HG02973 (cell line): Measurements from ENCODE around the gene TMTC2.
"Not testable (repeated sequence)": the region's sequence is repeated elsewhere in the genome, so short reads cannot be mapped to it uniquely, and the experiment has no call there.

Experiments
- ATAC-seq: cut with Tn5 transposase; IDR thresholded peaks from one replicate; pipeline ENCODE4 v1.9.1; 2021; ENCODE audit warnings: moderate library complexity; ENCODE audit not compliant: unreplicated experiment

TMTC2 gene

DNA sequence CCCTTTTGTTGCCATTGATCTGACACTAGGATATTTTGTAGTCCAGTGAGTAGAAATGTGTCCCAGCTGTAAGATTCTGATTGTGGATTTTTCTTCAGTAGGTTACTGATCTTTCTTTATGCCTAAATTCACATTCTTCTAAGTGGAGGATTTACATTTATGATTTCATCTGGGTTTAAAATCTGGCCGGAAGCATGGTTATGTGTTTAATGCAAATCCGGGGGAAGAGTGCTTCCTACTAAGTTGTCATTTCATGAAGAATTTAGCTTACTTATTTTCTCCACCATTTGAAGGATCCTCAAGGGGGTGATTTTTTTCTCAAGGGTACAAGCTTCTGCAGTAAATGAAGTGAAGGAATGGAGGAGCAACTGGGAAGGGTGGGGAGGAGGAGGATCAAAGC lies 96.7 kb downstream of the TMTC2 start:
- ATAC-seq: no peak

DNA sequence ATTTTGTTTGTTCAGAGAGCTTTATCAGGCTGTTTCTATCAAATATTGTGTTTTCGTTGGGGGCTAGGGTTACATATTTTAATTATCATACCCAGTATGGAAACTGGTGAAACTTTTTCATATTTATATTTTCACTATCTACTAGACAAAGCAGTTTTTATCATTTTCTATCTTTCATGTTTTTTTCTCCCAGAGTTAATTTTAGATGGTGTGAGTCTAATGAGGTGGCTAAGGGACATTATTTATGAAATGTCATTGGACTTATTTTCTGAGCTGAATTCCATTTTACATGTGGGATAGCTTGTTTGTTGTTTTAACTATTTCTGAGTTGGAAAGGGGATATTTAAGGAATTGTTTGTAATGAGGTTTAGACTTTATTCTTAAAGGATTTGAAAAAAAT lies 100.3 kb downstream of the TMTC2 start:
- no peak for ATAC-seq

DNA sequence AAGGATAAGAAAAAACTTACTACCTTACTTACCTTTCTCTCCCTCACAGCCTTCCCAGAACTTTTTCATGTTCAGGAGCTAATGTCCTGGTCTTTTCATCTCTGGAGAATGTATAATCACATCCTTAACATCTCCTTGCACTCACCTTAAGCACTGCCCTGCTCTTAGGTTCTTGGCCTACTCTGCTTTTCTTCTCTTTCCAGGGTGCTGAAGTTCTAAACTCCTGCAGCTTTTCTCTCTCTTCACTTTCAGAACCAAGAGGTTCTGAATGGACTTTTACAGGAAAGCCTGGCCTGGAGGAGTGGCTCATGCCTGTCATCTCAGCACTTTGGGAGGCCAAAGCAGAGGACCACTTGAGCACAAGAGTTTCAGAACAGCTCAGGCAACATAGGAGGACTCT lies 101.9 kb downstream of the TMTC2 start:
- no peak for ATAC-seq

DNA sequence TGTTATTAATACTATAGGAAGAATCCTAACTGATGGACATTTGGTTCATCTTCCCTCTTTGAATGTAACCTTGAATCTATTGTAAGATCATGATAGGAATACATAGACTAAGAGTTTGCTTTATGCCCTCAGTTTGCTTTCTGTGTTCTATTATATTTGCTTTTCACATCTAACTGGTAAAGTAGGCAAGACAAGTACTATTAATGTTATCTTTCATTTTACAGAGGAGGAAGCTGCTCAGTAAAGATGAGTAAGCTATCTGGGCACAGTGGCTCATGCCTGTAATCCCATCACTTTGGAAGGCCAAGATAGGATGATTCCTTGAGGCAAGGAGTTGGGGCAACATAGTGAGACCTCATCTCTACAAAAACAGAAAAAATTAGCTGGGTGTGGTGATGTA lies 103.0 kb downstream of the TMTC2 start:
- ATAC-seq: no peak

DNA sequence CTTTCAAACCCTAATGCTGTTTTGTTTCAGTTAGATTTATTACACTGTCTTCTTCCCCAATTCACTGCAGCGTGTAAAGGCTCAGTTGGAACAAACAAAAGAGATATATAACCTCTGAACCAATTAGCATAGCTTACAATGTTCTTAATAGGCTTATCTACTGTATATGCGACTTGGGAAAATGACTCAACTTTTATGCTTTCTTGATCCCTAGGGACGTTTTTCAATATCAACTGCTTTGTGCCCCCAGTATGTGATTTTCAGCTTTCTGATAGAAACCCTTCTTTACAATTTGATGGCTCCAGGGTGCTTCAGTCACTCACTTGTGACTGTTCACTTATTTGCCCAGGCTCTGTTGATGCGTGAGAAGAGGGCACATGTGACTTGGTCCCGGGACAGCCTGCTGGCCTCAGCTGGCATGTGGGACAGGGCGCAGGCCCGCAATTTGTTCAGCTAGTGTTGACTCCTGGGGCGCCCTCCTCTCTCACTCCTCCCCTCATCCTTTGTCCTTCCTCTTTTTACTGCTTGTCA lies 107.1 kb downstream of the TMTC2 start:
- no peak for ATAC-seq

DNA sequence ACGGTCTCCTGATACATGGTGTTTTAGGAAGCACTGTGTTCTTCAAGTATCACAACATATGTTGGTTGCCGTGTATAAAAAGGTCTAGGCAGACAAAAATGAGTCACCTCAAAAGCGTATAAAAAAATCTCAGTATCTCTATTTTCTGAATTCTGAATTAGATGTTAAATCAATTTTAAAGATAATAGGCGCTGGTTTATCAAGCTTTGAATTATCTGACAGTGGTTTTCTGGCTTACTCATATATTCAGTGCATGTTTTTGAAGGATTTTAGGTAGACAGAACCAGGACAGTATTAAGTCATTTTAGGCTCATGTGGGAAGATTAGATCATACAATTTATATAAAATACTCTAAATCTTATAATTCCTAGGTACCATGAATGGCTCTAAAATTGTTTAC lies 110.8 kb downstream of the TMTC2 start:
- ATAC-seq: no peak

DNA sequence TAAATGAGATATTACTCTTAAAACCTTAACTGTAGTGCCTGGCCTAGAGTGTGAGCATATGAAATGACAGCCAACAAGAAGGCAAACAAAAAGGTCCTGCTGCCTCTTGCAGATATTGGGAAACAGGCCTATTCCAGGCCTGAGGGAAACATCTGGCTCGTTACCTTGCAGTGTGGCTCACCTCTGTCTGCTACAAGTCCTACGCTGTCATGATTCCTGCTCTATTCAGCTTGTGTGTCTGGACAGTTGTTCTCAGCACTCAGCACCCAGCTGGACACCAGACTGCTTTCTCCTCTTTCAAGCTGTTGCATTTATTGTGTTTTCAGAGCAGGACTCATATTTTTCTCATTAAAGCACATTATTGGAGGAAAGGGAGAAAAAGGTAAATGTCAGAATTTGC lies 113.5 kb downstream of the TMTC2 start:
- no peak for ATAC-seq

DNA sequence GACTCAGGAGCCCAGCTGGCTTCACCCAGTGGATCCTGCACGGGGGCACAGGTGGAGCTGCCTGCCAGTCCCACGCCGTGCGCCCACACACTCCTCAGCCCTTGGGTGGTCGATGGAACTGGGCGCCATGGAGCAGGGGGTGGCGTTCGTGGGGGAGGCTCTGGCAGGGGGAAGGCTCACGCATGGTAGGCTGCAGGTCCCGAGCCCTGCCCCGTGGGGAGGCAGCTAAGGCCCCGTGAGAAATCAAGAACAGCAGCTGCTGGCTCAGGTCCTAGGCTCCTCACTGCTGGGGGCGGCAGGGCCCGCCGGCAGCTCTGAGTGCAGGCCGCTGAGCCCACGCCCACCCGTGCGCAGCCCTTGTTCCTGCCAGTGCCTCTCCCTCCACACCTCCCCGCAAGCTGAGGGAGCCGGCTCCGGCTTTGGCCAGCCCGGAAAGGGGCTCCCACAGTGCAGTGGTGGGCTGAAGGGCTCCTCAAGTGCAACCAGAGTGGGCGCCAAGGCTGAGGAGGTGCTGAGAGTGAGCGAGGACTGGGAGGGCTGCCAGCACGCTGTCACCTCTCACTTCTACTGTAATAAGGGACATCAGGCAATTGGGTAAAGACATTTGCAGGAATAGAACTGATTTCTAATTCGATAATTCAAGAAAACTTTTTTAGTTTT lies 115.4 kb downstream of the TMTC2 start:
- ATAC-seq: no peak

DNA sequence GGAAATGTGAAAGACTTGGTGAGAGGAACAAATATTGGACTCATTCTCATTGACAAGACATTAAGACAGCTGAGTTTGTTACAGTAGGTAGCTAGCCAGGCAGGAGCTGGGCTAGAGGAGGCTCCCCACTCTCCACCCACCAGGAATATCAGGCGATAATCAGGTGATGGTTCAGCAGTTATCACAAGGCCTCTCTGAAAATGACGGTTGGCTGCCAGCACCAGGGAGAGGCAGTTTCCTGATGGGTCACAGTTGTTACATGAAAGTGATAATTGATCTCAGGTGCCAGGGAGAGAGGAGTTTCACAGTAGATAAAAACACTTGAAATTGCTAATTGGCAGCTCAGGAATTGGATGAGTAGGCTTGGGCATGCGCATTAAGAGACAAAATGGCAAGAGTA lies 116.5 kb downstream of the TMTC2 start:
- ATAC-seq: no peak

DNA sequence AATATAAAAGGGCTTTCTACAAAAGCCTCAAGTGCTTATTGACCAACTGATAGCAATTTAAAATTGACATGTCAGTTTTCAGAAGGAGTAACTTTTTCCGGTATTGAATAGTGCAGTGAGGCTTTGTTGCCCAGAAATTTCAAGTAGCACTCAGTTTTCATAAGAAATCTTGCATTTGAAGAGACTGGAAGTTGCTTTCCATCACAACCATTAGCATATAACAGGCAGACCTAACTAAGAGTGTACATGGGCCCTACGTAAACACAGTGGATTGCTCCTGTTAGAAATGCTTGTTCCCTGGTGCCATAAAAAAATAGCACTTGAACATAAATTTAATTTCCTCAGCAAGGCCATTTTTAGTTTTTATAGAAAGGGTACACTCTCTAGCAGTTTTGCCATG lies 117.9 kb downstream of the TMTC2 start:
- ATAC-seq: no peak

DNA sequence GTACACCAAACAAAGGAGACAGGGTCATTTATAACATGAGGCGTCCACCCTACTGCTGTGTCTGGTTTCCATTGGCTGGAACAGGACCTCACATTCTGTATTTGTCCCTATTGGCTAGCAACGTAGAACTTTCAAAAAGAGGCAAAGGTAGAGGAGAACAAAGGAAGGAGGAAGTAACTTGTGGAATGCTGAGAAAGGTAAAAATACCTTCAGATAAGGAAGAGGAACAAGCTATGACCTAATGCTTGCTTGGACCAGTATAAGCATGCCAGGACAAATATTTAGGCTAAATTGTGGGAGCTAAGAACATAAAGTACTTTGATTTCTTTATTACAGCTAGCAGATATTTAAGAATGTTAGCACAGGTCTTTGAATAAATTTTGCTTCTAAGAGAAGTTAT lies 118.3 kb downstream of the TMTC2 start:
- ATAC-seq: not testable (repeated sequence)

DNA sequence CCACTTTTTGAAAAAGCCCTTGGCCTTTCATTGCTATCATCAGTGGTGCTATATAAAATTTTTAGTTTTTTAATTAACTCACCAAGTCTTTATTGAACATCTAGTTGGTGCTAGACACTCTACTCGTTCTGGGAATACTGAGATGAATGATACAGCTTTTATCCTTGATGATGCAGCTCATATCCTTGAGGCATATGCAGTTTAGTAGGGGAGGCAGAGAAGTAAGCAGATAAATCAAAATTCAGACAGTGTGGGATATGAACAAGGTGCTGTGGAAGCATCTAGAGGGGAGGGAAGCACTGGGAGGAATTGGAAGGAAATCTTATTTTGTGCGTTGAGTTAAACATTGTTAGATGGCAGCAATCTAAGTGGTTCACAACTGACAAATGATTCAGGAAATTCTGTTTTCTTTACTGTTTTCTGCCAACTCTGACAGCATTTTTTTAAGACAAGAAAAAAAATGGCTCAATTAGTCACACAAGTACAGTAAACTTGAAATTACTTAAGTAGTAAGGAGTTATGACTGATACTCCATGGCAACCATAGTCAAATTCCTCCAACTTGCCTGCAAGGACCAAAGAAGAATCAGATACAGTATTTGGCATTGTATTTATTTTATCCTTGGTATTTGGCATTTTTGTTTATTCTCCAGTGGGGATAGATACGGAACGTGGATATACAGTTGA lies 119.2 kb downstream of the TMTC2 start:
- ATAC-seq: no peak

DNA sequence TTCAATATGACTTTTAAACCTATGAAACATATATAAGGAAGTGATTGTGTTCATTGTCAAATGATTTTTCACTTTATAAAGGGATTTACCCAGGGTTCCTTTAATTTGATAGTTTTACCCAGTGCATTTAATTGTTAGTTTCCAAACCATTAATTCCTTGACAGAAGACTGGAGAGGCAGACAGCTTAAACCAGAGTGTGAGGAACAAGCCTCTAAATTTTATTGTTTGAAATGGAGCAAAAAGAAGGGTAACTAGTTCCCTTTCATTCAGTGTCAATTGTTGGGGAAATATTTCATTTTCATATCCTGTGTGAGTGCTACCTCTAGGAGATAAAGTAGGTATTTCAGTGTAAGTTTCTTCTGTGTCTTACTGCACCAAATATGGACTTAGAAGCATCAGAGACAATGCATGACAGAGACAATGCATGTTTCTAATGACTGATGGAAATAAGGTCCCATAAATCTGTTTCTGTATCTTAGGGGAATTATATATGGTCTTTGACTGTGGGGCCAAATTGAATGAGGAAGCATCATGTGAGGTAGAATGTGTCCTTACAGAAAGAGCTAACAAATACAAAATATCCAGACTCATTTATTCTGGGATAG lies 120.5 kb downstream of the TMTC2 start:
- no peak for ATAC-seq

DNA sequence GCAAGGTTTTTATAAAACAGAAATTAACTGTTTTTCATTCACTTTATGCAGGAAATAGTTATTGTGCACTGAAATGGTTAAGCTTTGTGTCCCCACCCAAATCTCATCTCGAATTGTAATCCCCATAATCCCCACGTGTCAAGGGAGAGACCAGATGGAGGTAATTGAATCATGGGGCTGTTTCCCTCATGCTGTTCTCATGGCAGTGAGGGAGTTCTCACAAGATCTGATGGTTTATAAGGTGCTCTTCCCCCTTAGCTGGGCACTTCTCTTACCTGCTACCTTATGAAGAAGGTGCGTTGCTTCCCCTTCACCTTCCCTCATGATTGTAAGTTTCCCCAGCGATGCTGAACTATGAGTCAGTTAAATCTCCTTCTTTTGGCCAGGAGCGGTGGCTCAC lies 123.9 kb downstream of the TMTC2 start:
- no peak for ATAC-seq

DNA sequence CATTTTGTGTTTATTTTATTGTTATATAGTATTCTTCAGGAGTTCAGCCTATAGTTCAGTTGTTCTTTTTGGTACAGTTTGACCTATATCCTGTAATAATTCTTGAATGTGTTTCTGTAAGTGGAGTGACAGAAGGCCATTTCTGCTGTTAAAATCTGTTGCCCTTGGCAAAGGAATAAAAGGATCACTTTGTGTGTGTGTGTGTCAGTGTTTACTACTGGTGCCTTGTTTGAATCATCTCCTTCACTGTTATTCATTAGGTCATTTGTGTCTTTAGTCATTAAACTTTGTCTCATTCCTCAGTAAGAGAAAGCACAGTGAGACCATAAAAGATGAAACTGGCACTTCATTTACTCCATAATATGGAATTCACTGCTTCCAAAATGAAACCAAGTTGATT lies 130.7 kb downstream of the TMTC2 start:
- ATAC-seq: no peak

DNA sequence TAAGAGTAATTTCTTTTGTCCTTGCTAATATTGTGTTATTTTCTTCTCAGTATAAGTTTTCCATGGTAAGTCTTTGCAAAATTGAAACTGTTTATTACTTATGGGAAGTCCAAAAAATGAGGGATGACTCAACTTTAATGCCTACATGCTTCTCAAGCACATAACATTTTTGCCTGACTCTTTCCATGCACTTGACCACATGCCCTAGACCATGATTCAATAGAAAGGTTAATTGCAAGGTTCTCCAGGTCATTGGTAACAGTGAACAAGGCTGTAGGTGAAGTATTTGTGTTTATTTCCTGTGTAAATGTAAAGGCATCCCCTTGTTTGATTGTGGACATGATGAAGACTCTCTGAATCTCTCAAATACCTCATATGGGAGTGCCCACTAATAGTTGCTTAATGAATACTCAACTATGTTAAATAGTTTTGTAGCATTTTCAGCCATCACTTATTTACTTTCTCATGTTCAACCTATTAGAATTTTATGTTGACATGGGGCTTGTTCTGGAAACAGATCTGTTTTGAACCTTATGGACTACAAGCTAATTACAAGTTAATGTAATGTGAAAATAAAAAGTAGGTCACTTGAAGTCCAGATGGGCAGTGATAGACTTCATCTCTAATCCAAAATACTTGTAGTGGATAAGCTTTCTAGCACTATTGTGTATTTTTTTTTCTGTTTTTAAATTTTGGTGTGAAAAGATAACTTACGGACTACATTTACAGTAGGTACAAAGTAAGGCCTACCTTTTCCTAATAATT lies 131.7 kb downstream of the TMTC2 start:
- ATAC-seq: no peak

DNA sequence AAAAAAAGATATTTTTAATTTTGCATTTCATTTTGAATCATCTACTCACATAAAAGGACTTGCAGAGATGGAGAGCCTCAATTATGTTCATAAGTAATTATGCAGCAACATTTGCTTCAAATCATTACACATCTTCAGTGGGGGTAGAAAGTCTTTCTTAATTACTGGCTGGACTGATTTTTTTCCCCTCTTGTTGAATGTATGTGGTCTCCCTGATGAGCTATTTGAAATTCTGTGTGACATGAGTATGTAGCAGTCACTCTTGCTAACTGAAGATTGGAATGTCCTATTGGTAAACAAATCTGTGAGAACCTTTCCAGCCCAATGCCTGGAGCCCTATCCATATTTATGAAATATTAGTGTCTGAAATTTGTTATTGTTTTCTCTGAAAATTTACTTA lies 139.8 kb downstream of the TMTC2 start:
- no peak for ATAC-seq

DNA sequence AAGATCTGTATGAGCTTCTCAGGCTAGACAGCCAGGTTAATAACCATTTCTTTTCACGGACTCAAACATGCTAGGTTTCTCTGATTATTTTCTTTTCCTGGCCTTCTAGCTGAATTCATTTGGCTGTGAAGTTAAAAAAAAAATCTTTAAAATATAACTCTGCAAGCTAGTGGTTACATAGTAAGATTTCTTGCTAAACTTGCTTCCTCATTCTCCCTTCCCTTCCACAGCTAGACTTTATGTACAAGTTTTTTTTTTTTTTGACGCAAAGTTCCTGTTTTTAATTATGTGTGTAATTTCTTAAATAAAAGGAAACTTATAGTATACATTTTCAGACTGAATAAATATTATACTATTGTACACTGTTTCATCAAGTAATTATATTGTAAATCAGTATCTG lies 145.4 kb downstream of the TMTC2 start:
- no peak for ATAC-seq

DNA sequence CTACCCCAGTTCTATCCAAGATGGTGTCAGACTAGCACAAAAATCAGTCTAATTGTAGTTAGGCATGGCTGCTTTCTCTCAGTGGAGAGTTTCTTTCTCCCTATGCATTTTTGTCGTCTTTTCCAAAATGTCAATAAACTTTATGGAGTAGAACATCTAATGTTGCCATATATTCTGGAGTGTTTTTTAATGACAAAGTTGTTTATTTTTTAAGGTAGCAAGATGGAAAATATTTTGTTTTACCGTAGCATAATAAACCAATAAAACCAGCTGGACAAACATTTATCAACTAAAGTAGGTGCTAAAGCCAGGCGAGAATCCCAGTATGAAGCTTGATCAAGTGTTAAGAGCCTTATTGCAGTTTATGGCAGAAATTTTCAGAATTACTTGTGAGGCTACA lies 146.3 kb downstream of the TMTC2 start:
- no peak for ATAC-seq

DNA sequence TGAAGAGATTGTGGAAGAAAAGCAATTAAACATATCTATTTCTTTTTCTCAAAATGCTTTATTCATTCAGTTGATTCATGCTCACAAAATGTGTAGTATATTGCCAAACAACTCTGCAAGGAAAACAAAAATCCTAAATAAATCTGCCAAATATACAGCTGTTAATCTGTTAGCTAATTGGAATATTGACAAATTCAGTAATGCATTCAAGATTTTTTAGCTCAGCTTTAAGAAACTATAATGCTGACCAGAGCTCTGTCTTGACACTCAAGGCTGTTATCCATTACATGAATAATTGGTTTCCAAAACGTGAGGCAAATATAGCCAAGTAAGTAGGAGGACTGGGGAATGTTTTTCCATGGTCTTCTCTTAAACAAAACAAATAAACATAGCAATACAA lies 146.8 kb downstream of the TMTC2 start:
- no peak for ATAC-seq

DNA sequence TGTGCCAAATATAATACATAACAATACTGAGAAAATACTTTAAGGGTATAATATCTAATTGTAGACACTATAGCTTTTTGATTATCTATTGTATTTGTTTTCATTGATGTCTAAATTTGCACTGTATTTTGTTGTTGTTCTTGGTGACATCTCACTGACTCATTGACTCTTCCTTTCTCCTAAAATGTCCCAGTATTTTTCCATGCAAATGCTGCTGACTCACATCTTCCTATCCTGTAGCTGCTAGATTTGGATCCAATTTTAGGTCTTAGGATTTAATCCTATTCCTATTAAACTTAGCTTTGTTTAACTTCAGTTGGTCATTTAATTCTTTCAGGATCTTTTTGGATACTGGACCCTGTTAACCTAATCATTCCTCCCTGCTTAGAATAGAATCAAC lies 148.5 kb downstream of the TMTC2 start:
- ATAC-seq: no peak

DNA sequence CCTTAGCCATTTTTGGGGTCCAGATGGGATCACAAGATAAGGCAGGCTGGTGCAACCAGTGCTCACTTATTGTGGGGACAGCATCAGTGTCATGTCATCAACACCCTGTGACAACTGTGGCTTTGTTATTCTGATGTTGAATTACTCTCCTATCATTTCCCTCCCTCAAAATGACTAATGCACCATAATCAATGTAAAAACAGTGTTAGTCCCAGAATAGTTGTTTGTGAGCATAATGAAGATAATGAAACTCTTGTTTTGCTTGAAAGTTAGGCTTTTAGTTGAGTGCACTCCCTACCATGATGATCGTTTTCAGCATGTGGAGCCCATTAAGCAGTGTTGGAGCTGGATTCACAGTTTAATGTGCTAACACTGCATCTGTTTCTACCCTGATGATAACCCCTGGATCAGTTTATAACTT lies 151.4 kb downstream of the TMTC2 start:
- no peak for ATAC-seq
